Sigmoid colon (tissue), 7 donors: ENCODE data around the gene NCLN. TPM values are rescaled to one million over a fixed set of nuclear protein-coding genes. Genes with fewer than 3 reads are reported as not detected.
A peak's percentile ranks its signal among the peaks of the same experiment; 100 is the strongest.

Experiments used
- DNase-seq: peaks from one replicate; pipeline ENCODE4 v3.0.0-alpha.2; 2019
- H3K27ac ChIP-seq, 4 donors: fragments of 200-600 bp; sonication (generic); one replicate each; pipeline ENCODE4 v1.5.1; 2016 to 2019; ENCODE audit warnings: mild to moderate bottlenecking in 1 of 4
- H3K27me3 ChIP-seq, 3 donors: fragments of 200-600 bp; sonication (generic); one replicate each; pipeline ENCODE4 v1.5.1; 2019; ENCODE audit warnings: mild to moderate bottlenecking in 1 of 3
- H3K36me3 ChIP-seq, 4 donors: fragments of 200-600 bp; sonication (generic); one replicate each; pipeline ENCODE4 v1.5.1; 2016 to 2019
- H3K4me1 ChIP-seq, 4 donors: fragments of 200-600 bp; sonication (generic); one replicate each; pipeline ENCODE4 v1.5.1; 2017 to 2019
- H3K4me3 ChIP-seq, 4 donors: fragments of 200-600 bp; sonication (generic); one replicate each; pipeline ENCODE4 v1.5.1; 2017 to 2019; ENCODE audit warnings: mild to moderate bottlenecking in 2 of 4, moderate library complexity in 1 of 4
- H3K9me3 ChIP-seq, 4 donors: fragments of 200-600 bp in 3 of 4; sonication (generic) in 3 of 4; one replicate each; pipeline versions ENCODE4 v1.5.1 to v1.6.1; 2013 to 2019
- EP300 ChIP-seq, 4 donors: sonication (generic); formaldehyde crosslinking; IDR thresholded peaks; one replicate each; pipeline ENCODE4 v1.6.1; 2017; ENCODE audit warnings: antibody characterized with exemption in 4 of 4
- POLR2A ChIP-seq, 2 donors: fragments of 450-650 bp; IDR thresholded peaks; one replicate each; pipeline ENCODE4 v1.6.1; 2016; ENCODE audit warnings: antibody characterized with exemption in 2 of 2, mild to moderate bottlenecking in 2 of 2, moderate library complexity in 2 of 2
- POLR2AphosphoS5 ChIP-seq, 4 donors: sonication (generic); formaldehyde crosslinking; IDR thresholded peaks; one replicate each; pipeline ENCODE4 v1.6.1; 2017; ENCODE audit warnings: antibody characterized with exemption in 4 of 4
- WGBS, 2 donors: extraction: QIAGEN DNeasy Blood & Tissue Kit; methylation state at CpG; one replicate each; pipeline ENCODE4 v1.1.7; 2013; 5-methylcytosine and 5-hydroxymethylcytosine counted together
- intact Hi-C: fragments of 100-400 bp; cut with DNase I; formaldehyde crosslinking; loops from one replicate; pipeline ENCODE4 v1.15.1; 2023
- polyA plus RNA-seq, 3 donors: library from polyadenylated mRNA; stranded (reverse); fragments of 200-250 nt; gene quantifications; one replicate each; pipeline ENCODE4 v1.2.3, GENCODE V29; 2013
- total RNA-seq, 4 donors: library from RNA; depleted of rRNA; stranded (reverse); fragments of >200 nt; gene quantifications; one replicate each; pipeline ENCODE4 v1.1.0, GENCODE V29; 2016
- TF ChIP-seq, protein P1 (sequence below), 4 experiments: fragments of 450-650 bp in 3 of 4; fragments of 200-600 bp in 1 of 4; IDR thresholded peaks; one replicate each; pipeline ENCODE4 v1.5.1; 2016 to 2019; ENCODE audit warnings: antibody characterized with exemption in 4 of 4, mild to moderate bottlenecking in 3 of 4, moderate library complexity in 2 of 4
- donor health status: healthy with polysubstance abuse.
- donor health status: Bipolar disorder and iron deficiency.
- donor health status: healthy.

Gene NCLN
- total and polyA plus RNA-seq, 7 donors: 12.2 to 94.7 (median 16.1) TPM

DNA sequence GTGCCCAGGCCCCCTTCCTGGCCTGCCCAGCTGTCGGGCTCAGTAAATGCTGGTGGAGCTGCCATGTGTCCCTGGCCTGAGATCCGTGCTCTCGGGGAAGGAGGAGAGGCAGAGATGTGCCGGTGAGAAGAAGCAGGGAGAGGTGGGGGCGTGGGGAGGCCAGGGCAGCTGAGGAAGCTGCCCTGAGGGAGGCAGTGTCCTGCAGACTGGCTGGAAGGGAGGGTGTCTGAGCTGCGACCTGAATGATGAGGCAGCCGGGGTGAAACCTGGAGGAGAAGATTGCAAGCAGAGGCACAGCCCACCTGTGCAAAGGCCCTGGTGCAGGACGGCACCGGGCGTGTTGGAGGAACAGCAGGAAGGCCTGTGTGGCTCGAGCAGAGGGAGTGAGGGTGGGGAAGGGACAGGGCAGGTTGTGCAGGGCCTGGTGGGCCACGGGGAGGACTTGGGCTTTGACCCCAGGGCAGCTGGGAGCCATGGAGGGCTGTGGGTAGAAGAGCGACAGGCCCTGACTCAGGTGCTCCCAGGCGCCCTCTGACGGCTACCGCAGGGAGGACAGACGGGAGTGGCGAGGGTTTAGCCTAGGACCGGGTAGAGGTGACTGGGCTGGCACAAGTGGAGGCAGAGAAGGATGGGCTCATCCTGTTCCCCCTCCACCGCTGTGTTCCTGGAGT lies 24.8 kb downstream of the NCLN start:
- no peak overlapping the region for H3K4me3 ChIP-seq
- TF ChIP-seq POLR2AphosphoS5 (IDR thresholded peaks at IDR 0.05): no peak
- TF ChIP-seq, protein P1, sequence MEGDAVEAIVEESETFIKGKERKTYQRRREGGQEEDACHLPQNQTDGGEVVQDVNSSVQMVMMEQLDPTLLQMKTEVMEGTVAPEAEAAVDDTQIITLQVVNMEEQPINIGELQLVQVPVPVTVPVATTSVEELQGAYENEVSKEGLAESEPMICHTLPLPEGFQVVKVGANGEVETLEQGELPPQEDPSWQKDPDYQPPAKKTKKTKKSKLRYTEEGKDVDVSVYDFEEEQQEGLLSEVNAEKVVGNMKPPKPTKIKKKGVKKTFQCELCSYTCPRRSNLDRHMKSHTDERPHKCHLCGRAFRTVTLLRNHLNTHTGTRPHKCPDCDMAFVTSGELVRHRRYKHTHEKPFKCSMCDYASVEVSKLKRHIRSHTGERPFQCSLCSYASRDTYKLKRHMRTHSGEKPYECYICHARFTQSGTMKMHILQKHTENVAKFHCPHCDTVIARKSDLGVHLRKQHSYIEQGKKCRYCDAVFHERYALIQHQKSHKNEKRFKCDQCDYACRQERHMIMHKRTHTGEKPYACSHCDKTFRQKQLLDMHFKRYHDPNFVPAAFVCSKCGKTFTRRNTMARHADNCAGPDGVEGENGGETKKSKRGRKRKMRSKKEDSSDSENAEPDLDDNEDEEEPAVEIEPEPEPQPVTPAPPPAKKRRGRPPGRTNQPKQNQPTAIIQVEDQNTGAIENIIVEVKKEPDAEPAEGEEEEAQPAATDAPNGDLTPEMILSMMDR (IDR thresholded peaks at IDR 0.05): peak in 3 of 4 experiments; percentile 20 to 47 (median 23)
- no peak for TF ChIP-seq POLR2A (IDR thresholded peaks at IDR 0.05)
- no peak for TF ChIP-seq EP300 (IDR thresholded peaks at IDR 0.05)
- no peak overlapping the region for H3K27ac ChIP-seq
- H3K27me3 ChIP-seq: no peaks in the 10 kb centered on the region
- no peaks in the 10 kb centered on the region for H3K4me1 ChIP-seq
- no peaks in the 10 kb centered on the region for H3K9me3 ChIP-seq
- H3K36me3 ChIP-seq: peaks cover 0 to 29% (median 17%) of the 10 kb centered on the region in 4 donors
- DNase-seq: no peak
- WGBS, 2 donors: 34 to 46% methylated on average over 20 of the region's 20 CpGs
- intact Hi-C loops: no loop called here

- no peaks in the 10 kb centered on the region for H3K27me3 ChIP-seq
- 62 to 66% methylated on average over 12 of the region's 12 CpGs for WGBS, 2 donors
Observed at GRCh38 chr19:3211191-3211590, 25.5 kb downstream of the NCLN start.

DNA sequence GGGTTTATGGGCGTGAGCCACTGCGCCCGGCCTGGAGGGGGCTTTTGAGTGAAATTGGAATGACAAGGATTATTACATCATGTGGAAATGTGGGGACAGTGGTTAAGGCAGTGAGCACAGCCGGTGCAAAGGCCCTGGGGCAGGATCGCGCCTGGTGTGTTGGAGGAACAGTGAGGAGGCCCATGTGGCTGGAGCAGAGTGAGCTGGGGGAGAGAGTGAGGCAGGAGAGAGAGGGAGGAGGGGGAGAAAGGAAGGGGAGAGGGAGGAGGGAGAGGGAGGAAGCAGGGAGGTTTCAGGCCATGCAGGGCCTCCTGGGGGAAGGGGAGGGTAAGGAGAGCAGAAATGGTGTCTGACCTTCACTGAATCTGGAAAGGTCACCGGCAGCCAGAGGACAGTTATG lies 27.4 kb downstream of the NCLN start:
- H3K36me3 ChIP-seq: peaks cover 0 to 2% (median 0%) of the 10 kb centered on the region in 4 donors
- no peak for DNase-seq
- no peaks in the 10 kb centered on the region for H3K9me3 ChIP-seq
- 95 to 96% methylated on average over 7 of the region's 7 CpGs for WGBS, 2 donors
- no peaks in the 10 kb centered on the region for H3K27me3 ChIP-seq
- no peaks in the 10 kb centered on the region for H3K4me1 ChIP-seq
- no peak overlapping the region for H3K4me3 ChIP-seq
- no peak overlapping the region for H3K27ac ChIP-seq
- TF ChIP-seq EP300 (IDR thresholded peaks at IDR 0.05) (no peak), POLR2AphosphoS5 (IDR thresholded peaks at IDR 0.05) (no peak), POLR2A (IDR thresholded peaks at IDR 0.05) (no peak)
- TF ChIP-seq, protein P1 (IDR thresholded peaks at IDR 0.05): no peak
- intact Hi-C loops: no loop called here

More at GRCh38 chr19:3211191-3211590, 25.5 kb downstream of the NCLN start:
- no peak for DNase-seq
- Histone ChIP-seq H3K4me1 (no peaks in the 10 kb centered on the region), H3K4me3 (no peak overlapping the region), H3K9me3 (no peaks in the 10 kb centered on the region), H3K36me3 (peaks cover 0 to 22% (median 14%) of the 10 kb centered on the region in 4 donors), H3K27ac (no peak overlapping the region)
- intact Hi-C loops: no loop called here
- no peak for TF ChIP-seq POLR2AphosphoS5 (IDR thresholded peaks at IDR 0.05)
- TF ChIP-seq POLR2A (IDR thresholded peaks at IDR 0.05): no peak
- TF ChIP-seq EP300 (IDR thresholded peaks at IDR 0.05): no peak
- TF ChIP-seq, protein P1 (IDR thresholded peaks at IDR 0.05): no peak

DNA sequence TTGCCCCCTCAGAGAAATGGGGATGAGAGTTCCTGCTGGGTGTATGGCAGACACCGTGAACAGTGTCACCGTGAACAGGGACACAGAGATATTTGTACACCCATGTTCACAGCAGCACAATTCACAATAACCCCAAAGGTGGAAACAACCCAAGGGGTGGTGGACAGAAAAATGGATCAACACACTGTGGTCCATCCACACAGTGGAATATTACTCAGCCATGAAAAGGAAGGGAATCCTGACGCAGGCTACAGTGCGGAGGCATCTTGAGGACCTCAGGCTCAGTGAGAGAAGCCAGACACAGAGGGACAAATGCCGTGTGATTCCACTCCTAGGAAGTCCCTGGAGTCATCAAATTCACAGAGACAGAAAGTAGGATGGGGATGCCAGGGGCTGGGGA lies 31.1 kb downstream of the NCLN start:
- H3K27me3 ChIP-seq: peaks cover 0 to 14% (median 3%) of the 10 kb centered on the region in 3 donors
- TF ChIP-seq EP300 (IDR thresholded peaks at IDR 0.05) (no peak), POLR2A (IDR thresholded peaks at IDR 0.05) (no peak), POLR2AphosphoS5 (IDR thresholded peaks at IDR 0.05) (no peak)
- TF ChIP-seq, protein P1 (IDR thresholded peaks at IDR 0.05): no peak
- no peak for DNase-seq
- H3K4me3 ChIP-seq: no peak overlapping the region
- intact Hi-C loops: no loop called here
- H3K36me3 ChIP-seq: no peaks in the 10 kb centered on the region
- no peak overlapping the region for H3K27ac ChIP-seq
- no peaks in the 10 kb centered on the region for H3K4me1 ChIP-seq
- no peaks in the 10 kb centered on the region for H3K9me3 ChIP-seq
- WGBS, 2 donors: 87 to 88% methylated on average over 5 of the region's 5 CpGs
